Natural killer cell (primary cell): ENCODE data around the gene LDLRAD4. TPM values are rescaled to one million over a fixed set of nuclear protein-coding genes. Genes with fewer than 3 reads are reported as not detected.
A peak's percentile ranks its signal among the peaks of the same experiment; 100 is the strongest.

Source experiments
- ATAC-seq, 3 donors: fragments of 150-1000 bp in 2 of 3; fragments of 200-7000 bp in 1 of 3; cut with Tn5 transposase; 1 replicate in 1 of 3; 2 replicates in 2 of 3; pipeline ENCODE4 v1.10.0; 2021; ENCODE audit warnings: mild to moderate bottlenecking in 2 of 3, moderate library complexity in 2 of 3
- DNase-seq, 2 donors: peaks; one replicate each; pipeline versions ENCODE4 v3.0.0 to v3.0.0-alpha.2; 2013 to 2021; ENCODE audit warnings: mixed read lengths in 1 of 2
- H3K27ac ChIP-seq: one replicate; pipeline ENCODE4 v1.5.1; 2013; ENCODE audit warnings: mild to moderate bottlenecking, low read length
- H3K27me3 ChIP-seq: one replicate; pipeline ENCODE4 v1.6.1; 2013; ENCODE audit warnings: low read length; ENCODE audit not compliant: control insufficient read depth, insufficient read depth
- H3K36me3 ChIP-seq: one replicate; pipeline ENCODE4 v1.6.1; 2013; ENCODE audit warnings: low read length; ENCODE audit not compliant: control insufficient read depth, insufficient read depth
- H3K4me1 ChIP-seq: one replicate; pipeline ENCODE4 v1.6.1; 2013; ENCODE audit warnings: low read length; ENCODE audit not compliant: control insufficient read depth, insufficient read depth
- H3K4me3 ChIP-seq: one replicate; pipeline ENCODE4 v1.5.1; 2013; ENCODE audit warnings: low read length
- H3K9me3 ChIP-seq: one replicate; pipeline ENCODE4 v1.6.1; 2013; ENCODE audit warnings: low read length; ENCODE audit not compliant: control insufficient read depth, insufficient read depth
- H3K27ac Mint-ChIP-seq, 2 donors: one replicate each; pipeline ENCODE4 v1.8.0; 2022; ENCODE audit warnings: mild to moderate bottlenecking in 2 of 2, mixed read lengths in 2 of 2, moderate library complexity in 1 of 2
- H3K27me3 Mint-ChIP-seq, 2 donors: one replicate each; pipeline ENCODE4 v1.8.0; 2022; ENCODE audit warnings: low read depth in 2 of 2, mixed read lengths in 2 of 2
- H3K36me3 Mint-ChIP-seq: one replicate; pipeline ENCODE4 v1.8.0; 2022; ENCODE audit warnings: mixed read lengths
- H3K4me1 Mint-ChIP-seq, 2 donors: one replicate each; pipeline ENCODE4 v1.8.0; 2022; ENCODE audit warnings: mixed read lengths in 2 of 2
- H3K4me3 Mint-ChIP-seq: one replicate; pipeline ENCODE4 v1.8.0; 2022; ENCODE audit warnings: mild to moderate bottlenecking, moderate library complexity, mixed read lengths
- H3K9me3 Mint-ChIP-seq, 2 donors: one replicate each; pipeline ENCODE4 v1.8.0; 2022; ENCODE audit warnings: mixed read lengths in 2 of 2
- WGBS: methylation state at CpG from one replicate; pipeline ENCODE4 v1.1.7; 2013; ENCODE audit warnings: missing lambda C conversion rate; ENCODE audit not compliant: insufficient coverage; 5-methylcytosine and 5-hydroxymethylcytosine counted together
- intact Hi-C: fragments of 100-400 bp; cut with micrococcal nuclease; formaldehyde crosslinking; loops from one replicate; pipeline ENCODE4 v1.14.2; 2022
- total RNA-seq, 4 donors: library from RNA; stranded (reverse); fragments of 120-200 nt in 1 of 4; gene quantifications; one replicate each; pipeline versions ENCODE4 v1.2.3 to v1.2.4, GENCODE V29; 2013 to 2022
- TF ChIP-seq, protein P1 (sequence below): fragments of 200-600 bp; IDR thresholded peaks from one replicate; pipeline ENCODE4 v1.8.0; 2022; ENCODE audit warnings: antibody characterized with exemption

The LDLRAD4 gene
- total RNA-seq, 3 donors from 2014 or later (not counting 1 experiment from before 2014, with no cell fraction given), result 24.0 to 36.3 (median 29.2) TPM

DNA sequence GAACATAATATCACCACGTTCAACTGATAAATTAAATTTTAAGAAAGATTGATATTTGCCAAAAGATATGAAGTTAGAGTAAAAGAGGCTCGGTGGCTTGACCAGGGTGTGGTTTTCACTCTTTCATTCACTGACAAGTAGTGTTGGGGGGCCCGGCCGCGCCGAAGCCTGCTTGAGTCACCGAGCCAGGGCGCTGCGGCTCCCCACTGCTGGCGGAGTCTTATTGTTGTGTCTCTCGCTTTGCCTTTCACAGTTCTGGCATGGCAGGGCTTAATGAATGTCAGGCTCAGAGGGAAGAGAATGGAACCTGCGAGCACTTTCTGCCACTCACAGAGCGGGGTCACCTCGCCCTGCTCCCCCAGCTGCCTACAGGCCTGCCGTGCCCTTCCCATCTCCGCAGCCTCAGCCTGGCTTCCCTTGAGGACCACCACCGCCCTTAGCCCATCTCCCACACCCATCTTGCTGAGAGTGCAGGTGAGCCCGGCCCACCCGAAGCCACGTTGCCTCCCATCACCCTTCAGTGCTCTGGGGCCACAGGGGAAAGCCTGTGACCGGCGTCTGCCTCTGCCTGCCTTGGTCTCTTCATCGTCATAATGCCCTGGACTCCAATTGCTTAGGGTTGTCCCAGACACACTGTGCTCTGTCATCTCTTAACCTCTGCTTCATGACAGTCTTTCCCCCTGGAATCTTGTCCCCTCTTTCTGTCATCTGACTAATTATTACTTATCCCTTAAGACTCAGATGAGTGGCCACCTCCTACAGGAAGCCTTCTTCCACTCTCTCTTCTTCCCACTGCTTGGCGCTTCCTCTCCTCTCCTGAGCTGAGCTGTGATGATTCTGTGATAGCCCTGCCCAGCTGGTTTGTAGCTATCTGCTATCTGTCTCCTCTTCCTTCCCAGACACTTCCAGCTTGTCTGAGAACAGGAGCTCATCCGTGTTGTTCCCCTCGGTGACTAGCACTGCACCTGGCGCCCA lies 365.3 kb downstream of the LDLRAD4 start:
- intact Hi-C loops, result no loop called here
- no peak overlapping the region for H3K4me3 Mint-ChIP-seq
- no peaks in the 10 kb centered on the region for H3K36me3 Mint-ChIP-seq
- H3K36me3 ChIP-seq, result no peaks in the 10 kb centered on the region
- H3K27ac ChIP-seq, result no peak overlapping the region
- 94% methylated on average over 27 of the region's 27 CpGs for WGBS
- no peak overlapping the region for H3K4me3 ChIP-seq
- H3K27ac Mint-ChIP-seq, result no peak overlapping the region
- no peaks in the 10 kb centered on the region for H3K27me3 Mint-ChIP-seq
- peaks cover 23 to 31% of the 10 kb centered on the region in 2 donors for H3K4me1 Mint-ChIP-seq
- no peaks in the 10 kb centered on the region for H3K9me3 ChIP-seq
- DNase-seq (no peak), ATAC-seq (no peak)
- H3K9me3 Mint-ChIP-seq, result no peaks in the 10 kb centered on the region
- H3K27me3 ChIP-seq, result no peaks in the 10 kb centered on the region
- H3K4me1 ChIP-seq, result peaks cover 20% of the 10 kb centered on the region
- TF ChIP-seq, protein P1, sequence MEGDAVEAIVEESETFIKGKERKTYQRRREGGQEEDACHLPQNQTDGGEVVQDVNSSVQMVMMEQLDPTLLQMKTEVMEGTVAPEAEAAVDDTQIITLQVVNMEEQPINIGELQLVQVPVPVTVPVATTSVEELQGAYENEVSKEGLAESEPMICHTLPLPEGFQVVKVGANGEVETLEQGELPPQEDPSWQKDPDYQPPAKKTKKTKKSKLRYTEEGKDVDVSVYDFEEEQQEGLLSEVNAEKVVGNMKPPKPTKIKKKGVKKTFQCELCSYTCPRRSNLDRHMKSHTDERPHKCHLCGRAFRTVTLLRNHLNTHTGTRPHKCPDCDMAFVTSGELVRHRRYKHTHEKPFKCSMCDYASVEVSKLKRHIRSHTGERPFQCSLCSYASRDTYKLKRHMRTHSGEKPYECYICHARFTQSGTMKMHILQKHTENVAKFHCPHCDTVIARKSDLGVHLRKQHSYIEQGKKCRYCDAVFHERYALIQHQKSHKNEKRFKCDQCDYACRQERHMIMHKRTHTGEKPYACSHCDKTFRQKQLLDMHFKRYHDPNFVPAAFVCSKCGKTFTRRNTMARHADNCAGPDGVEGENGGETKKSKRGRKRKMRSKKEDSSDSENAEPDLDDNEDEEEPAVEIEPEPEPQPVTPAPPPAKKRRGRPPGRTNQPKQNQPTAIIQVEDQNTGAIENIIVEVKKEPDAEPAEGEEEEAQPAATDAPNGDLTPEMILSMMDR, result no peak

DNA sequence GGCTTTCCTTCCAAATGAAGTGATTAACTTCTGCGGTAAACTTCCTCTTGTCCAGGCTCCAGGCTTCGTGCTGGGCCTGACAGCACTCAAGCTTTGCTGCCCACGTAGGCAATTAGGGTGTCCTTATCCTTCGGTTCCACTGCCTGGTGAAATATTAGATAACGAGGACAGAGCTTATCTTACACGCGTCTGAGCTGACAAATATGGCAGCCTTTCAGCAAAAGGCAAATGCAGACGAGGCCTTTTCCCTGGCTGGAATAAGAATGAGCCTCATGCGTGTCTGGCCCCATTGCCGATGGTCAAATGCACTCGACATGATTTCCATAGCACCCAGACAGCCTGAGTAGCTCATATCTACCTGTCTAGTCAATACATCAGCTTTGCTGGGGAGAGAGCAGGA lies 366.3 kb downstream of the LDLRAD4 start:
- peaks cover 24 to 34% of the 10 kb centered on the region in 2 donors for H3K4me1 Mint-ChIP-seq
- H3K4me3 Mint-ChIP-seq, result no peak overlapping the region
- ATAC-seq, result no peak
- peaks cover 18% of the 10 kb centered on the region for H3K4me1 ChIP-seq
- no peaks in the 10 kb centered on the region for H3K9me3 Mint-ChIP-seq
- TF ChIP-seq, protein P1, result no peak
- no peak for DNase-seq
- intact Hi-C loops, result no loop called here
- WGBS, result 82% methylated on average over 11 of the region's 11 CpGs
- H3K9me3 ChIP-seq, result no peaks in the 10 kb centered on the region
- H3K4me3 ChIP-seq, result no peak overlapping the region
- no peaks in the 10 kb centered on the region for H3K36me3 Mint-ChIP-seq
- no peaks in the 10 kb centered on the region for H3K27me3 ChIP-seq
- H3K36me3 ChIP-seq, result no peaks in the 10 kb centered on the region
- H3K27me3 Mint-ChIP-seq, result no peaks in the 10 kb centered on the region
- H3K27ac Mint-ChIP-seq, result no peak overlapping the region
- no peak overlapping the region for H3K27ac ChIP-seq

DNA sequence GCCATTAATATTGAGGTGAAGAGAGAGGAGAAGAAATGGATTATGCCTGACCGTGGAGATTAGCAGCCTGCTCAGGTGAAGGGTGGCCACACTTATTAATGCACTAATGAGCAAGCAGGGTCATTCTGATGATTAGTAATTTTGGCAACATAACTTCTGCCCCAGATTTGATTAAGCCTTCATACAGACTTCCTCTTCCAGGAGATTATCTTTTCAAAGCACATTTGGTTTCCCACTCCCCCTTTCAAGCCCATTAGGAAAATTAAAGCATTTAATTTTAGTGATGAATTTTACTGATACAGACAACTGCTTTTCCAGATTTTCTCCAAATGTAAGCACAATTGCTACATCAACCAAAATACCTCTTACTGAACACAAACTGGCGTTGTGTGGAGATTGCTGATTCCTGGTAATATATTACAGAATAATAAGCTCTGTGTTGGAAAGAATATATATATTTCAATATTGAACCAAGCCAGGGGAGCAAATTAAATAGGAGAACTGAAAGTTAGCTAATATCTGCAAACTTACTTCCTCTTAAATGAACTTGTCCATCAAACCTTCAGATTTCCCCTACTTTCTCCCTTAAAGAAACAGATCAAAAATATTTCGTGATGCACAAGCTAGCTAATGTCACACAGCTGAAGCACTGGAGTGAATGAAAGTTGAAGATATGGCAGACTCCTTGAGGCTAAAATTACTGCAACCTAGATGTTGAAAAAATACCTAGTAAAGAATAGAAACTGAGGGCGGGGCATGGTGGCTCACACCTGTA lies 367.0 kb downstream of the LDLRAD4 start:
- DNase-seq (no peak), ATAC-seq (no peak)
- Histone ChIP-seq H3K36me3 (no peaks in the 10 kb centered on the region), H3K4me3 (no peak overlapping the region), H3K4me1 (peaks cover 17% of the 10 kb centered on the region), H3K27ac (no peak overlapping the region), H3K9me3 (no peaks in the 10 kb centered on the region), H3K27me3 (no peaks in the 10 kb centered on the region)
- Mint-ChIP-seq H3K4me3 (no peak overlapping the region), H3K4me1 (peaks cover 22 to 34% of the 10 kb centered on the region in 2 donors), H3K36me3 (no peaks in the 10 kb centered on the region), H3K27me3 (no peaks in the 10 kb centered on the region), H3K27ac (peak overlapping the region in 1 of 2 donors; percentile 39), H3K9me3 (no peaks in the 10 kb centered on the region)
- TF ChIP-seq, protein P1, result no peak
- intact Hi-C loops, result no loop called here
- 52% methylated on average over 3 of the region's 4 CpGs for WGBS
